PFSK-1 (cell line): ENCODE data around the gene TMEM266.

Experiments
- FOXP2 ChIP-seq: optimal IDR thresholded peaks from 2 replicates; pipeline ENCODE3; 2011; ENCODE audit warnings: borderline replicate concordance, control low read depth, inconsistent platforms; ENCODE audit not compliant: insufficient read depth; ENCODE audit errors: extremely low read length, extremely low read depth
- POLR2AphosphoS5 ChIP-seq: IDR thresholded peaks from 2 replicates; pipeline ENCODE4 v1.6.1; 2012; ENCODE audit warnings: low read depth, mild to moderate bottlenecking, control low read depth, low read length, moderate library complexity
- REST ChIP-seq, 2 experiments: IDR thresholded peaks; 2 replicates each; pipeline versions ENCODE4 v1.6.1 to v1.8.0; 2011 to 2012; ENCODE audit warnings: low read depth in 2 of 2, low read length in 2 of 2, control low read depth in 1 of 2, inconsistent platforms in 1 of 2, mild to moderate bottlenecking in 1 of 2, moderate library complexity in 1 of 2; ENCODE audit not compliant: insufficient read depth in 1 of 2
- SIN3A ChIP-seq: IDR thresholded peaks from 2 replicates; pipeline ENCODE4 v1.6.1; 2012; ENCODE audit warnings: mild to moderate bottlenecking, low read length, moderate library complexity, borderline replicate concordance; ENCODE audit not compliant: insufficient read depth
- TAF1 ChIP-seq: IDR thresholded peaks from 2 replicates; pipeline ENCODE4 v1.6.1; 2012; ENCODE audit warnings: low read length, control low read depth, borderline replicate concordance; ENCODE audit not compliant: insufficient read depth

The TMEM266 gene

GRCh38 chr15:76169018-76169417 lies 109.2 kb downstream of the TMEM266 start:
- TF ChIP-seq FOXP2 (no peak), REST (IDR thresholded peaks at IDR 0.05; ENCODE audit: insufficient read depth in 1 of 2, low read depth in 2 of 2, low read length in 2 of 2) (no peak), SIN3A (no peak), POLR2AphosphoS5 (no peak), TAF1 (no peak)

- TF ChIP-seq FOXP2 (no peak), TAF1 (no peak), POLR2AphosphoS5 (no peak), SIN3A (no peak), REST (IDR thresholded peaks at IDR 0.05; ENCODE audit: insufficient read depth in 1 of 2, low read depth in 2 of 2, low read length in 2 of 2) (no peak)
Measured at GRCh38 chr15:76169911-76170800, 110.4 kb downstream of the TMEM266 start.

- TF ChIP-seq SIN3A: no peak
- no peak for TF ChIP-seq POLR2AphosphoS5
- TF ChIP-seq TAF1: no peak
- TF ChIP-seq FOXP2: no peak
- TF ChIP-seq REST (IDR thresholded peaks at IDR 0.05; ENCODE audit: insufficient read depth in 1 of 2, low read depth in 2 of 2, low read length in 2 of 2): no peak
Measured at GRCh38 chr15:76172782-76173181, 113.0 kb downstream of the TMEM266 start.

- TF ChIP-seq SIN3A (no peak), REST (IDR thresholded peaks at IDR 0.05; ENCODE audit: insufficient read depth in 1 of 2, low read depth in 2 of 2, low read length in 2 of 2) (no peak), FOXP2 (no peak), TAF1 (no peak), POLR2AphosphoS5 (no peak)
Measured at GRCh38 chr15:76173317-76173834, 113.6 kb downstream of the TMEM266 start.
